ENCODE data around the gene OR4S2.

Gene OR4S2, protein sequence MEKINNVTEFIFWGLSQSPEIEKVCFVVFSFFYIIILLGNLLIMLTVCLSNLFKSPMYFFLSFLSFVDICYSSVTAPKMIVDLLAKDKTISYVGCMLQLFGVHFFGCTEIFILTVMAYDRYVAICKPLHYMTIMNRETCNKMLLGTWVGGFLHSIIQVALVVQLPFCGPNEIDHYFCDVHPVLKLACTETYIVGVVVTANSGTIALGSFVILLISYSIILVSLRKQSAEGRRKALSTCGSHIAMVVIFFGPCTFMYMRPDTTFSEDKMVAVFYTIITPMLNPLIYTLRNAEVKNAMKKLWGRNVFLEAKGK

DNA sequence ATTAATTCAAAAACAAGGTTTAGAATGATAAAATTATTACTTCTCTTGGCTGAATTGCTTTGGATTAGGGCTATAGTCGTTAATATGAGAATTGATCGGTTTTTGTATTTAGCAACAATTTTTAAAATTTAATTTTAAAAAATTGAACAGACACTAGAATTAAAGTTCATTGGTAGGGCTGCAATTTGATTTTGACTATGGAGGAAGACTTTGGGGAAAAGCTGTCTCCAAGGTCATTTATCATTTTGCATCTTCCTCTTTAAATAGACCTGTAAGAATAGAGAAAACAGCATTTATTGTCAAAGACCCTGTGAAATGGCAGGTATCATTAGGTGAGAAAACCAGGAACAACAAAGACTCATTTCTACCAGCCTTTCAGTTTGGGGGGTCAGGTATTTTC lies at the start of gene OR4S2:
Gene OR4S2 (plus strand): TSS at position 301 of the 400 bp plus-strand sequence. CDS start 2,577 bp downstream, outside the sequence.
- no peak for DNase-seq

DNA sequence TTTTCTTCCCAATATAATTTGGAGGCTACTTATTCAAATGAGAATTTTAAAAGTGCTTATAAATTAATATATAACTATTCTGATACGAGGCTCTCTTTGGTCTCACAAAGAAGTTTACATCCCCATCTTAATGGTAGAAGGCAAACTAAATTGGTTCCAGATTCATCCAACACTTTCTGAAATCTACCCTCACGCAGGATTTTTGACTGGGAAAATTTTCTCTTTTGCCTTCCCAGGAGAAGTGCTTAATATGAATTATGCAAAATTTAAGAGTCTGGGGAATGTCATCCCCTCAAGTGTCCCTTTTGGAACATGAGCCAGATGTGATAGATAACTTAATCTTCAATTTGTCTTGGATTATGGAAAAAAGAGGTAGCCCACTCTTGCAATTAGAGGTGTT lies 40.6 kb upstream of the OR4S2 start, which contains the start of gene OR4C11:
Gene OR4C11 (minus strand): TSS at position 101 of the 400 bp plus-strand sequence. CDS start 3,272 bp downstream, outside the sequence.
- DNase-seq = no peak

DNA sequence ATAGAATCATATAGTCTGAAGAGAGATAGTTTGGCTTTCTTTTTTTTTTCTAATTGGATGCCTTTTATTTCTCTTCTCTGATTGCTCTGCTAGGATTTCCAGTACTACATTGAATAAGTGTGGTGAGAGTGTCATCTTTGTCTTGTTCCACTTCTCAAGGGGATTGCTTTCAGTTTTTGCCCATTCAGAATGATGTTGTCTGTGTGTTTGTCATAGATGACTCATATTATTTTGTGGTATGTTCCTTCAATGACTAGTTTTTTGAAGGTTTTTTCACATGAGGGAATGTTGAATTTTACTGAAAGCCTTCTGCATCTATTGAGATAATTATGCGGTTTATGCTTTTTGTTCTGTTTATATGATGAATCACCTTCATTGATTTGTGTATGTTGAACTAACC lies 23.6 kb upstream of the OR4S2 start:
- no peak for DNase-seq

DNA sequence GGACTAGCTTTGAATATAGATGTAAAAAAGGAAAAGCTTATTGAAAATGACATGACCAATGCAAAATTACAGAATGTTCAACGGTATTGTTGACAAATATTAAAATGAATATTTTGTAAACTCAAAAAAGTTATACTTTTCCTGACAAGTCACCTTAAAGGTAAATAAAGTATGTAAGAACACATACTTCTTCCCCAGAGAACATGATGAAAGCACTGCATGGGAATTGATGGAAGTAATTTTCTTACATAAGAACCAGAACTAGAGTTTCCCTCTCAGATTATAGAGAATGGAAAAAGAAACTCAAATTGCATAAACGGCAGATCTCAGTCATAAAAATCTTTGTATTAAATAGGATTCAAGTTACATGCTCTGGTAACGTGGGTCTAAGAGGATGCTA lies 13.3 kb upstream of the OR4S2 start, which contains the start of gene OR4P4:
Gene OR4P4 (plus strand): TSS at position 301 of the 400 bp plus-strand sequence.
- DNase-seq = no peak

DNA sequence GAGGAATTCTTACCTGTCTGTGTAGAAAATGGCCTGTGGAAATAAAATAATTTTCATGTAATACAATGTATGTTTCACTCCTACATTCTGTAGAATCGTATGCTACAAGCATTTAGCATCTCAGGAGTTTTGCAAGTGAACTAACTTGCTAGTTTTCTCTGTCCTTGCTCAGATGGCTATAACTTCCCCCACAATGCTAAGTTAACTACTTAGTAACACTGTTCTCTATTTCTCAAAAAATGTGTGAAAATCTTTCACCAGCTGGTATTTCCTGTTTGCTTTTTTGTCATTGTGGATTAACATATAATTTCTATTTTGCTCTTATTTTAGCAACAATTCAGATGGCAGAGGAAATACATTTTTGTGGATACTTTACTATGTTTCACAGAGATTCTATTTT lies 4.4 kb downstream of the OR4S2 start:
- DNase-seq = no peak

DNA sequence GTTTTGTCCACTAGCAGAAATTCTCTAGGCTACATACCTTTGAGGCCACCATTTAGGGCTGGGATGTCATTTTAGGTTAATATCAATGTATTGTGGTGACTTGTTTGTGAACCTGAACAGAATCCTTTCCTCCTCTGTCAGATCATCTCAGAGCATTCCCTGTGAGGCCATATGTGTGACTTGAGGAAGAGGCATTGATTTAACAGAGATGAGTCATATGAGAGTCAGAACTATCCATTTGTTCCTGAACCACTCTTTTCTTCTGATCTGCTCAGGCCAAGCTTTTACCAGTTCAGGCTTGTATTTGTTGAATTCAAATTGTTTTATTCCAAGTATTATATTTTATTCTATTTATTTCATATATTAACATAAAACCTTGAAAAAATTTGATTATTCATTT lies 7.0 kb downstream of the OR4S2 start:
- DNase-seq = no peak

DNA sequence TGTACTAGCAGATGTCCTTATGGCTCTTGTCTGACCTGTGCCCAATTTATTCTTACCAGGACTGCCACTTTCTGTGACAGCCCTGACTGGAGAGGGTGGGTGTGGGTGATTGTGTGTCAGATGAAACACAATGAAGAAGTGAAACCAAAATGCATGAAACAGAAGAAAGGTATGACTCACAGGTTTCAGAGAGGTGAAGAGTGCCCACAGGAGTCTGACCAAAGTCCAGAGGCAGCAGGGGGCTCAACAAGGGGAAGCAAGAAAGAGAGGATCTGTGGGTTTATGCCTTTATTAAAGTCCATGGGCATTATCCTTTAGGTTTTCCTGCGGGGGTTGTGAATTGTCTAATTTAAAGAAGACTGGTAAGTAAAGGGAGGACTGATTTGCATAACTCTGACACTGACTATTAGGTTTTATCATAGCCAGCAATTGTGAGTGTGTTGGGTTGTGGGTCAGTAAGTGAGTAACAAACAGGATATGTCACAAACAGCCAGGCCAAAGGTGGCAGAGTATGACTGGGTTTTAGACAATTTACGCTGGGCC lies 10.0 kb downstream of the OR4S2 start:
- DNase-seq = no peak

DNA sequence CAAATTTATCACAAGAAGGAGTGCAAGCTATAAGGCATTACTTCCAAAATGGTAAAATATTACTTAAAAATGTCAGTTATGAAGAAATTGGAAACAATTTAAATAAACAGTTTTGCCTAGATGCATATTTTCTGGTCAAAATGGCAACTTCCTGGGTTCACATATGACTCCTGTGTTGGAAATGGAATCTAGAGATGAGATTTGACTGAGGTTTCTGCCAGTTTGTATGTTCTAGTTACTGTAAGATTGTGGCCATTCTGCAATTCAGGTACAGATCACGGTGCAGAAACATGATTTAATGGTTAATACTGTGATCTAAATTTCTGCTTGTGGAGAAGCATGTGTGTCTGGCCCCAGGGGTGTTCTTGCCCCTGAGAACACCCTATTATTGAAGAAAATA lies 10.5 kb downstream of the OR4S2 start:
- no peak for DNase-seq

DNA sequence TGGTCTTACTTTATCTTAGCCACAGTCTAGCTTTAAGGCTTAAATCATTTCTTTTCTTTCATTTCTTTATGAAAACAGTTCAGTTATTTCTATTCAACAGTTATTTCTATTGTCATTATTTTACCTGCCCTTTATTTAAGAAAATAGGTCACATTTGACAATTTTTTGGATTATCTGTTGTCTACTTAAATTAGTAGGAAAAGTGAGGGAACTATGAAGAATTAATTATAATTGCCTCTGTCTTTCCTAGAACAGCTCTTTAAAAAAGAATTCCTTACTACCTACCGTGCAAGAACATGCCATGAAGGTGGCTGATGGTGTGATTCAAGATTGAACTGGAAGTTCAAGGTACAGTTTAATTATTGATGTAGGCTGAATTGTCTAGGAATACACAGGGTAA lies 13.8 kb downstream of the OR4S2 start, which contains the start of gene OR4C6:
Gene OR4C6 (plus strand): TSS at position 301 of the 400 bp plus-strand sequence. CDS start 2,966 bp downstream, outside the sequence.
- DNase-seq = no peak

DNA sequence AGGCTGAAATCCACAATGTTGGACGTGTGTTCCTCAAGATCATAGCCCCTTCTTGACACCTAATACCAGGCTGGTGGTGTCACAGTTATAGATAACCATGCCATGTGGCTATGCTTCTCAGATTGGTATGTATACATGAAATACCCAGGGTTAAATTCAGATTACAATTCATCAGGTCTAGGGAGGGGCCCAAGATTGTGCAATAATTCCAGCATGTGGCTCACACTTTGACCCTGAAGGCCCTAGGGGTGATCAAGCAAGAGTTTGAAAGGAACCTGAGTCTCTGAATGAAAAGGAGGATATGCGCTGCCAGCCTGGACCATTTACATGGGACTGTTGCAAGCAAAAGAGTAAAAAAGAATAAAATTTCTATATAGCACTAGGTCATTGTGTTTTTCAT lies 21.2 kb downstream of the OR4S2 start:
- no peak for DNase-seq

DNA sequence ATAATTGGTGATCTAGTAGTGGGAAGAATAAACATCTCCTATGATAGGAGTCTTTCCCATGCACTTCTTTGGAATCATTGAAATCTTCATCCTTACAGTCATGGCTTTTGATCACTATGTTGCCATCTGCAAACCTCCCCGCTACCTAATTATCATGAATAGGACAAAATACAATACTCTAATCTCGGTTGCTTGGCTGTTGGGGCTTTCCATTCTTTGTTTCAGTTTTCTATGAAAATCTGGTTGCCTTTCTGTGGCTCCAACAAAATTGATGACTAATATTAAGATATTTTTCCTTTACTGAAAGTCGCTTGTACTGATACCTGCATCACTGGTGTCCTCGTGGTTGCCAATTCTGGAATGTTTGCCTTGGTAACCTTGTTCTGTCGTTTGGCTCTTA lies 25.7 kb downstream of the OR4S2 start:
- no peak for DNase-seq

DNA sequence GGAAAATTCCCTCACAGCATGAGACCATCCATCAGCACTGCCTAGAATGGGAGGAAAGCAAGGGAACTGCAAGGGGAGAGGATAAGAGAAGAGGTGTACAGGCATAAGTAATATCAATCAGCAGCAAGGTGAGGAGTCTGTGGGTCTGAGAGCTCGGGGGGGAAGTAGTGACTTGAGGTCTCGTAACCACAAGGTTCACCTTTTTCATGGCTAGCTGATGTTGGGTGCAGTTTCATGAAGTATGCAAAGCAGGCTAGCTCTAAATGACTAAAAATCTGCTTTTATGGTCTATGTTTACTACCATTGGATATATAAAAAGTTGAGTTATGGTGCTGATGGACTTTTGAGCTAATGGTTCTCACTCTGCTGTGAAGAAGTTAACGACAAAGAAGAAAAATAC lies 49.7 kb downstream of the OR4S2 start:
- DNase-seq = no peak

DNA sequence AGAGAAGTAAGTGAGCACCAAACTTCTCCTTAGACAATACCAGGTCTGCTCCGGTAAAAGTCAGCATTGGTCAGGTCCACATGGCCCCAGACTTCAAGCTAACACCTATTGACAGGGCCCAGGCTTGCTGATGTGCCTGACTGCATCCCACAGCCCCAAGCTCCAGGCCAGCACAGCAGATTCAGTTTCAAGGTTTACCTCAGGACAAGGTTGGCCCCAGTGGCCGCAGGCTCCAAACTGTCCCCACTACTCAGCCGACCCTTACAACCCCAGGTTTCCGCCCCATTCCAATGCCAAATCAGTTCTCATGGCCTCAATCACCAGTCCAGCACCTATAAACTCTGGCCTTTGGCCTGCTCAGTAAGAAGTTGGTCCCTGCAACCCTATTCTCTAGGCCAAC lies 53.3 kb downstream of the OR4S2 start:
- DNase-seq = no peak

Data from stimulated activated CD4-positive, alpha-beta T cell treated with anti-CD3 and anti-CD28 coated beads, Interleukin-4, amount 100 ng/mL, for 1 hour (primary cell).